COR-L47 (cell line): Measurements from ENCODE around the gene TEX2.
"Not testable (repeated sequence)": the region's sequence is repeated elsewhere in the genome, so short reads cannot be mapped to it uniquely, and the experiment has no call there.

Experiments used
- DNase-seq: peaks from one replicate; lab custom pipeline; 2025; lab: John Stamatoyannopoulos, UW

Gene TEX2

GRCh38 chr17:64240261-64240740 is 22.8 kb downstream of the TEX2 start:
- no peak for DNase-seq

GRCh38 chr17:64238449-64238848 is 24.6 kb downstream of the TEX2 start:
- DNase-seq: not testable (repeated sequence)

GRCh38 chr17:64236827-64237403 is 26.1 kb downstream of the TEX2 start:
- DNase-seq: no peak

- no peak for DNase-seq
Observed at GRCh38 chr17:64234961-64235360, 28.1 kb downstream of the TEX2 start.

DNA sequence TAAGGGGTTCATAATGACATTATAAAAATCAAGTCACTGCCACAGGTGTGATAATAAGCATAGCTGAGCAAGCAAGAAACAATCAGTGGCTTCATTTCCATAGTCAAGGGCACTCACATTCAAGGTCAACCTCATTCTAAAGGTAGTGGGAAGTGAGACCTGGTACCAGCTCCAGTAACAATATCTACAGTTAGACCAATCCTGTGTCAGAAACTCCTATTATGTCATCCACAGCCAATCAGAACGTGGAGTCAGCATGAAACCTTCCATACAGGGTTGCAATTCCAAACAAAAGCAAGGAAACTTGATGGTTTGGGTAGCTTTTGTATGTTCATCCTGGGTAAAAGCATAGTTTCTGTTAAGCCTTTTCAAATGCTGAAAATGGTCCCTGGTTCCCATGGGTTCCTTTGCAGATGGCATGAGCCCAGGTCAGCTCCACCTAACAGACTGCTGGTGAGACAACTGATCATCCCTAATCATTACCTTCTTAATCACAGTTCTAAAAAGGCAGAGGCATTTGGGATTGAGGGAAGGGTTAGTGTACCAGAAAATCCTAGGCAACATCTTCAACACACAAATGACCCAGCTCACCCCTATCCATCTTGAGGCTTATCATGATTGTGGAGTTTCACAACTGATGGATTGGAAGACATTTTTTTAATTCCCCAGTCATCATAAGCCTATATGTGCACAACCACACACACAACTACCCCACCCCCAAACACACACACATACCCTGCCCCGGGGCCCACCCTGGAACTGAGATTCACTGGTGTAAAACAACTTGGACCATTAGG is 30.4 kb downstream of the TEX2 start:
- no peak for DNase-seq

DNA sequence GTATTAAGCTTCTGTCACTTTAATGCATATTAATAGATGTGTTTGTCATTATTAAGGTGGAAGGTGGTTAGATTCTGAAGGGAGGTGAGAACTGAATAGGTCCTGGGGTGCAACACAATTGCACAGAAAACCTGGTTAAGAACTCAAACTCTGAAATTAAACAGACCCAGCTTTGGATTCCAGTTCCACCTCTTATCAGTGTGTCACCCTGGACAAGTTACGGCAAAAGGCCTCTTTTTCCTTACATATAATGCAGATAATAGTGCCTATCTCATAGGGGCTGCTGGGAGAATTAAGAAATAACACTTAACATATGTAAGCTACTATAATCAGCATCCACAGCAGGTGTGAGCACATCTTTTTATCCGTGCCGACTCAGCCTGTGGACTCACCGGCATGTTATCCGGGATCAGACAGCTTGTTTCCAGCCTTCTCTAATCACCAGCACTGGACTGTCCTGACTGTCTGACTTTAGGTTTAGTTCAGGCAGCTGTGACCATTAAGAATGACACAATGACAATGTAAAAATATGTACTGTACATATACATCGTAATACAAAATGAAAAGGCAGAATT is 31.4 kb downstream of the TEX2 start:
- no peak for DNase-seq

GRCh38 chr17:64230791-64231408 is 32.2 kb downstream of the TEX2 start:
- DNase-seq: no peak

GRCh38 chr17:64229815-64230728 is 33.0 kb downstream of the TEX2 start:
- DNase-seq: no peak

DNA sequence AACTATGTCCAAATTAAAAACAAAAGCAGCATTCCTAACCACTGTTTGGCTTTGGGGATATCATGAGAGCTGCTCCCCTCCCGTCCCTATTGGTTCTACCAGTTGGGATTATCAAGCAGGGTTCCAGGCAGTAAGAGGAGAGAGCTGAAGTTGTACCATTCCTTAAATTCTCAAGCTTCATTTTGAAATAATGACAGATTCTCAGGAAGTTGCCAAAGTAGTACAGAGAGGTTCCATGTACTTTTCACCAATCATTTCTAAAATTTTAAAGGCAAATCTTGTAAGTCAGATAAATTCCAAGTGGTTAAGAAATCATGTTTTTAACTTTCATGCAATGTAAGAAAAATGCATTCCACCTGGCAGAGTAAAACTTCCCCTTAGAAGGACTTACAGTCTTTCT is 36.9 kb downstream of the TEX2 start:
- DNase-seq: no peak

DNA sequence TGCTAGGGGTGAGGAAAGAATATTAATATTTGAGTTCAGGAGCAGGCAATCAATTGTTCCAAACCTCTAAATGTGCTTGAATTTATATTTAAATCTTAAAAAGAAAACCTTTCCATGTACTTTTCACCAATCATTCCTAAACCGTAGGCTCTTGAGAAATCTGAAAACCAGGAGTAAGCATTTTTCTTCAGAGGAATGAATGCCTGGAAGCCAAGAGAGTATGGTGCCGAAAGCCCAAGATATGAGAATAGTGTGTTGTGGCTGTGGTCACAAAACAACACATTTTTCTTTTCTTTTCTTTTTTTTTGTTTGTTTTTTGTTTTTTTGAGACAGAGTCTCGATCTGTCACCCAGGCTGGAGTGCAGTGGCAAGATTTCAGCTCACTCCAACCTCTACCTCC is 37.6 kb downstream of the TEX2 start:
- no peak for DNase-seq

DNA sequence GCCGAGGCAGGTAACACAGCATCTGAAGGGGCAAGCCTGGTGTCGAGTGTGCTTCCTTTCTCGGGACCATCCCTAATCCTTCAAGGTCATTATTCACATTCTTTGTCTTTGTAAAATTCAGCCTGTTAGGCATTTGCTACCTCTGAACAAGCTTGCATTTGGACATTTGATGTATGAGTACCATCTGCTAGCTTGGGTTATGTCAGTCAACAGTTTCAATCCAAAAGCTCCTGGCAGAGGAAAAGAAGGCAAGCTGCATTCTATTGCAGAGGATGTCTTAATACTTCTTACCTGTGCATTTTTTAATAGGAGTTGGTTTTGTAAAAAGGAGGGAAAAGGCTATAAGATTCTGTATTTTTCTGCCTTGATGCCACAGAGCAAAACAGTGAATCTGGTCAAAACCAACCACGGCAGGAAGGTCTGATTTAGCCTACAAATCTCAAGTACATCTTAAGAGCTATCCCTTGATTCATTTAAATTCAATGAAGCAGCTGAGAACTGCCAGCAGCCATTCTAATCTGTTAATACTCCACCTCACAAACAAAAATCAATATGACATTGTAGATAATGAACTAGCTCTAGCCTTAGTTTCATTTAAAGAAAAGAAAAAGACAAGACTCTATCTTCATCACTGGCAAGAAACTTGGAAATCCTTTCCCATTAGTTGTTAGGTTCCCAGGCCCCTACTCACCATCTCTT is 39.0 kb downstream of the TEX2 start:
- DNase-seq: no peak

DNA sequence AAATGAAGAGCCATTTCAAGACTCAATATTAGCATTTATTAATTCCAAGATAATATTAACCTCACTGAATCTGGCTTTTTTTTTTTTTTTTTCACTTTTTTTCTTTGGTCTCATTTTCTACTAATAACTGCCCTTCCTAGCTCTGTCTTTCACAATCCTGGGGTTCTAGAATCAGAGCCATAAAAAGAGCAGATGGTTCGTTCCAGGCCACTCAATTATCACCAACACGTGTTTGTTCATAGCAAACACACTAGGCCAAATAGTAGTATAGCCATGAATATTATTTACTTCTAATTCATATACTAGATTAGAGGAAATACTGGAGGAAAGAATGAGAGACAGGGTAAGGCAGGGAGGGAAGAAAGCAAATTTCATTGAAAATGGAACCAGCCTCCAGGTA is 39.8 kb downstream of the TEX2 start:
- DNase-seq: no peak

GRCh38 chr17:64221679-64222078 is 41.4 kb downstream of the TEX2 start:
- DNase-seq: no peak

GRCh38 chr17:64220604-64221003 is 42.5 kb downstream of the TEX2 start:
- not testable (repeated sequence) for DNase-seq

DNA sequence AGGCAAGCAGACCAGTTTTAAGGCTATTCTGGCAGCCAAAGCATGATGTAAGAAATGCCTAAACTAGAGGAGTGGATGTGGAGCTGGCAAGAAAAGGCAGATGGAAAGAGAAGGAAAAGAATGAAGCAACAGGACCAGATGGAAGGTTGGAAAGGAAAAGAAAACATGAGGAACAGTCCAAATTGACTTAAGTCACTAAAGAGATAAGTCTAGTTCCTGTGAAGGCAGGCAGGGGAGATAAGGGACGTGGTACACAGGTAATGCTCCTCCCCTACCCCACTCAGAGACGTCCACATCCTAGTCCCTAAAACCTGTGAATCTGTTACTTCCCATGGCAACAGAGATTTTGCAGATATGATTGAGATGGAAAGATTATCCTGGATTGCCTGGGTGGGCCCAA is 43.5 kb downstream of the TEX2 start:
- DNase-seq: no peak

DNA sequence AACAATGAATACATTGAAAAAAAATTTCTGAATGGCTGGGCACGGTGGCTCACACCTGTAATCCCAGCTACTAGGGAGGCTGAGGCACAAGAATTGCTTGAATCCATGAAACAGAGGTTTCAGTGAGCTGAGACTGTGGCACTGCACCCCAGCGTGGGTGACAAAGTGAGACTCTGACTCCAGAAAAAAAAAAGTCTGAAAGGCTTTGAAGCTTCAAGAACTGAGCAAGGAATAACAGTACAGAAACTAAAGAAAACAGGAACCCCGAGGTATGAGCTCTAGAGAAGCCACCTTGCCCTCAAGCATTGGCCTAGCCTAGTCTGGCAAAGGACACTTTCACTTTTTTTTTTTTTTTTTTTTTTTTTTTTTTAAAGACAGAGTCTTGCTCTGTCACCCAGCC is 45.0 kb downstream of the TEX2 start:
- no peak for DNase-seq

GRCh38 chr17:64217249-64217691 is 45.8 kb downstream of the TEX2 start:
- DNase-seq: no peak

DNA sequence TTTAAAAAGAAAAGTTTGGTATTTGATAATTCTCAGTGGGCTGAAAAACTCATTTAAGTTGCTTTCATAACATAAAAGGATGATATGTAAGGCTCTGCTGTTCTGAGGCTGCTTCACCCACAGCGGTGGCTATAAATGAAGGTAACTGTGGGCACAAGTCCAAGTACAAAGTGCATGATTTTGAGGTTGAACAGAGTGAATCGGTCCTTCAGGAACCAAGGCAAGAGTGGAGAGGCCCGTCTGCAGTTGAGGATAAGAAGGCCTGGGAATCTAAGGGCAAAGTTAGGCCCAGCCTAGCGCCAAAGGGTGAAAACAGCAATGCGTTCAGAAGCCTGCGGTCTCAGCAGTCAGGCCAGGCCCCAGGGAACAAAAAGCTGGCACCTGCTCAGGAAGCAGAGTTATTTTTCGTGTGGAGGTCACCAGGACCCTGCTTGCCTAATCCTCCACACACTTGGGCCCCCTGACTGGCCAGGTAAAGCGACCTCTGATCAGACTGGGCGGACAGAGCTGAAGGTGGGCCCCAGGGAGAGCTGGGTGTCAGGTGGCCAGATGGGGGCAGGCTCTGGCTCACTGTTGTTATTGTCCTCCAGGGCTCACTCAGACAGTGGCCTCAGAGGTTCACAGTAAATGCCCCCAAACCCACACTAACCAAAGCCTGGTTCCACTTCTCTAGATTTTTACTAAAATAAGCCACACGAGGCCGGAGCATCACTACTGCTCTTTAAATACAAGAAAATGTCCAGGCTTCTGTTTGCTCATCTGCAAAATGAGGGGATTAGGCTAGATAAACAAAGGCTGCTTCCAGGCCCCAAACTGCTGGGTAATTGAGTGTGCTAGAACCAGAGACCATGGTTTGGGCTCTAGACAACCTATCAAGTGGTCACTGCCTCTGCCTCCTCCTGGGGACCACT is 46.5 kb downstream of the TEX2 start:
- DNase-seq: no peak

- DNase-seq: no peak
Observed at GRCh38 chr17:64216000-64216337, 47.1 kb downstream of the TEX2 start.

GRCh38 chr17:64214950-64215349 is 48.1 kb downstream of the TEX2 start:
- no peak for DNase-seq
